K562 (cell line): ENCODE data around the gene ADNP2. TPM values are rescaled to one million over a fixed set of nuclear protein-coding genes. Genes with fewer than 3 reads are reported as not detected.

Experiments used
- ATAC-seq: fragments of 200-7000 bp; cut with Tn5 transposase; 3 replicates; pipeline ENCODE4 v1.9.1; 2020; ENCODE audit warnings: moderate library complexity
- BruUV-seq: library from RNA; stranded (reverse); fragments of 400-500 nt; replicated peaks from 2 replicates; lab custom pipeline; 2021; lab: Mats Ljungman, UMichigan
- CTCF ChIA-PET: fragments of 300-600 bp; formaldehyde crosslinking; extraction: SDS; loops from one replicate; lab custom pipeline; 2021; ENCODE audit warnings: low intra/inter-chr PET ratio; lab: Yijun Ruan, JAX
- POLR2A ChIA-PET: fragments of 300-600, 350-650 bp; sonication (Branson Sonifier 250); formaldehyde crosslinking; extraction: SDS; loops from one replicate; lab custom pipeline; 2021; ENCODE audit warnings: antibody characterized with exemption, inconsistent platforms; lab: Yijun Ruan, JAX
- DNase-seq, 4 experiments: peaks; one replicate each; pipeline versions ENCODE4 v3.0.0 to v3.0.0-alpha.2; 2011 to 2018; ENCODE audit warnings: low spot score in 3 of 4, mixed read lengths in 3 of 4; ENCODE audit errors: extremely low read depth in 1 of 4
- FAIRE-seq: peaks from 2 replicates; lab custom pipeline; 2011; peaks lifted over from hg19 to GRCh38; lab: Jason Lieb, UNC
- H2AFZ ChIP-seq: 2 replicates; pipeline ENCODE4 v1.6.0; 2011; ENCODE audit warnings: low read depth, low read length, control low read depth, inconsistent platforms
- H3K27ac ChIP-seq: fragments of 200-600 bp; 3 replicates; pipeline ENCODE4 v1.8.0; 2011; ENCODE audit warnings: low read depth, mild to moderate bottlenecking, control low read depth, inconsistent platforms, low read length, moderate library complexity, mixed read lengths; ENCODE audit errors: extremely low read depth
- H3K27me3 ChIP-seq, 2 experiments: fragments of 300-600 bp in 1 of 2; 2 replicates in 1 of 2; 3 replicates in 1 of 2; pipeline versions ENCODE4 v1.6.0 to v1.8.0; 2011; ENCODE audit warnings: inconsistent platforms in 2 of 2, low read length in 2 of 2, mild to moderate bottlenecking in 1 of 2, mixed read lengths in 1 of 2, moderate library complexity in 1 of 2; ENCODE audit not compliant: control insufficient read depth in 2 of 2, insufficient read depth in 2 of 2
- H3K36me3 ChIP-seq: fragments of 300-600 bp; 3 replicates; pipeline ENCODE4 v1.8.0; 2011; ENCODE audit warnings: mild to moderate bottlenecking, low read length, inconsistent platforms; ENCODE audit not compliant: control insufficient read depth, insufficient read depth
- H3K4me1 ChIP-seq, 2 experiments: fragments of 200-600 bp in 1 of 2; replicated peaks in 1 of 2; 2 replicates in 1 of 2; 3 replicates in 1 of 2; pipeline versions ENCODE4 v1.5.1 to v1.8.0; 2011; ENCODE audit warnings: inconsistent platforms in 2 of 2, low read length in 2 of 2, mild to moderate bottlenecking in 1 of 2, mixed read lengths in 1 of 2, moderate library complexity in 1 of 2; ENCODE audit not compliant: control insufficient read depth in 2 of 2, insufficient read depth in 2 of 2
- H3K4me2 ChIP-seq: 2 replicates; pipeline ENCODE4 v1.6.1; 2011; ENCODE audit warnings: low read length, control low read depth, inconsistent platforms, mixed read lengths; ENCODE audit not compliant: insufficient read depth
- H3K4me3 ChIP-seq: fragments of 200-600 bp; sonication (generic), shearing (Covaris generic); 2 replicates; pipeline ENCODE4 v1.5.1; 2016; ENCODE audit warnings: control low read depth, inconsistent platforms
- H3K79me2 ChIP-seq: fragments of 200-600 bp; 3 replicates; pipeline ENCODE4 v1.8.0; 2011; ENCODE audit warnings: low read length, inconsistent platforms; ENCODE audit not compliant: control insufficient read depth, insufficient read depth
- H3K9ac ChIP-seq, 2 experiments: 2 replicates each; pipeline versions ENCODE4 v1.6.0 to v1.6.1; 2011; ENCODE audit warnings: low read depth in 2 of 2, low read length in 2 of 2, control low read depth in 1 of 2, inconsistent platforms in 1 of 2, mild to moderate bottlenecking in 1 of 2, mixed read lengths in 1 of 2; ENCODE audit not compliant: insufficient read depth in 1 of 2
- H3K9me1 ChIP-seq: one replicate; pipeline ENCODE4 v1.6.0; 2011; ENCODE audit warnings: inconsistent platforms, mild to moderate bottlenecking, low read length, moderate library complexity; ENCODE audit not compliant: control insufficient read depth, insufficient read depth
- H3K9me3 ChIP-seq: replicated peaks from 2 replicates; pipeline ENCODE4 v1.5.1; 2011; ENCODE audit warnings: low read depth, low read length, inconsistent platforms; ENCODE audit not compliant: control insufficient read depth, insufficient read depth
- H4K20me1 ChIP-seq: replicated peaks from 2 replicates; pipeline ENCODE4 v1.6.1; 2011; ENCODE audit warnings: low read length, inconsistent platforms, mixed read lengths; ENCODE audit not compliant: control insufficient read depth, insufficient read depth
- IFI16 ChIP-seq: fragments of 250-450 bp; sonication (Bioruptor Pico); IDR thresholded peaks from 2 replicates; pipeline ENCODE4 v2.1.2; 2022; ENCODE audit warnings: mild to moderate bottlenecking, inconsistent platforms
- MTA3 ChIP-seq: fragments of 450-650 bp; formaldehyde crosslinking; IDR thresholded peaks from 2 replicates; pipeline ENCODE4 v1.6.1; 2017; ENCODE audit warnings: mild to moderate bottlenecking, borderline replicate concordance
- POLR2H ChIP-seq: IDR thresholded peaks from 2 replicates; pipeline ENCODE4 v1.6.1; 2016; ENCODE audit warnings: missing genetic modification characterization, low read depth, mild to moderate bottlenecking, control low read depth, missing compliant biosample characterization, moderate library complexity
- RBM34 ChIP-seq: fragments of 200-400 bp; formaldehyde crosslinking; IDR thresholded peaks from 2 replicates; pipeline ENCODE4 v1.6.1; 2018; ENCODE audit warnings: low read length, borderline replicate concordance; ENCODE audit not compliant: insufficient read depth
- SIX5 ChIP-seq, 2 experiments: IDR thresholded peaks; 2 replicates each; pipeline ENCODE4 v1.6.1; 2011; ENCODE audit warnings: low read length in 2 of 2, borderline replicate concordance in 1 of 2, low read depth in 1 of 2, mild to moderate bottlenecking in 1 of 2, moderate library complexity in 1 of 2; ENCODE audit not compliant: insufficient read depth in 1 of 2
- SLC30A9 ChIP-seq: fragments of 250-450 bp; sonication (Bioruptor Pico); IDR thresholded peaks from 2 replicates; pipeline ENCODE4 v1.8.0; 2022; ENCODE audit warnings: mild to moderate bottlenecking, moderate library complexity
- SNIP1 ChIP-seq: fragments of 450-650 bp; IDR thresholded peaks from 2 replicates; pipeline ENCODE4 v1.7.1; 2017; ENCODE audit warnings: low read depth, mild to moderate bottlenecking
- YBX1 ChIP-seq: fragments of 450-650 bp; IDR thresholded peaks from 2 replicates; pipeline ENCODE4 v1.7.1; 2016; ENCODE audit warnings: mild to moderate bottlenecking
- WGBS: fragments of 100-300 bp; shearing (Covaris generic); methylation state at CpG from one replicate; pipeline ENCODE4 v1.1.6; 2016; ENCODE audit warnings: low coverage, mixed read lengths; ENCODE audit not compliant: insufficient coverage; ENCODE audit errors: missing lambda C conversion rate; 5-methylcytosine and 5-hydroxymethylcytosine counted together
- in situ Hi-C: fragments of 300-500 bp; cut with MboI; formaldehyde crosslinking; loops from 4 replicates; pipeline ENCODE4 v1.15.0; 2018; ENCODE audit warnings: inconsistent platforms, mixed read lengths
- intact Hi-C: fragments of 100-400 bp; cut with micrococcal nuclease; formaldehyde crosslinking; loops from 2 replicates; pipeline ENCODE4 v1.14.2; 2022
- polyA plus RNA-seq, 8 experiments: library from polyadenylated mRNA; depleted of rRNA in 4 of 8; stranded (reverse) in 5 of 8; unstranded in 3 of 8; fragments of >200 nt; fragmentation: Nextera tagmentation in 2 of 8; fragmentation: Illumina TruSeq in 1 of 8; extraction: Ambion mirVana in 2 of 8; extraction: Trizol in 1 of 8; gene quantifications; 2 replicates each; pipeline versions ENCODE4 v1.2.1 to v1.2.3, GENCODE V29; 2011 to 2014; ENCODE audit warnings: inconsistent platforms in 1 of 8, missing spikeins in 1 of 8
- total RNA-seq, 7 experiments: library from RNA; depleted of rRNA in 6 of 7; stranded (reverse); fragments of >200 nt in 6 of 7; fragmentation: Illumina TruSeq in 2 of 7; extraction: Trizol in 2 of 7; gene quantifications; 2 replicates each; pipeline versions ENCODE4 v1.2.1 to v1.2.3, GENCODE V29; 2011 to 2021; ENCODE audit warnings: low replicate concordance in 1 of 7
- TF ChIP-seq, protein P1 (sequence below): fragments of 150-350 bp; conservative IDR thresholded peaks from 2 replicates; pipeline ENCODE4 v1.6.1; 2014; ENCODE audit warnings: low read length
- TF ChIP-seq, protein P2 (sequence below): fragments of 450-650 bp; formaldehyde crosslinking; IDR thresholded peaks from 2 replicates; pipeline ENCODE4 v1.4.0; 2022; ENCODE audit warnings: missing genetic modification characterization
- TF ChIP-seq, protein P3 (sequence below): IDR thresholded peaks from 2 replicates; pipeline ENCODE4 v1.6.1; 2014; ENCODE audit warnings: antibody characterized with exemption

ADNP2 gene
- total and polyA plus RNA-seq, 9 of the 15 experiments (the other 6 are each of a cell fraction or from before 2014, with no cell fraction given) = 5.8 to 24.3 (median 16.0) TPM

DNA sequence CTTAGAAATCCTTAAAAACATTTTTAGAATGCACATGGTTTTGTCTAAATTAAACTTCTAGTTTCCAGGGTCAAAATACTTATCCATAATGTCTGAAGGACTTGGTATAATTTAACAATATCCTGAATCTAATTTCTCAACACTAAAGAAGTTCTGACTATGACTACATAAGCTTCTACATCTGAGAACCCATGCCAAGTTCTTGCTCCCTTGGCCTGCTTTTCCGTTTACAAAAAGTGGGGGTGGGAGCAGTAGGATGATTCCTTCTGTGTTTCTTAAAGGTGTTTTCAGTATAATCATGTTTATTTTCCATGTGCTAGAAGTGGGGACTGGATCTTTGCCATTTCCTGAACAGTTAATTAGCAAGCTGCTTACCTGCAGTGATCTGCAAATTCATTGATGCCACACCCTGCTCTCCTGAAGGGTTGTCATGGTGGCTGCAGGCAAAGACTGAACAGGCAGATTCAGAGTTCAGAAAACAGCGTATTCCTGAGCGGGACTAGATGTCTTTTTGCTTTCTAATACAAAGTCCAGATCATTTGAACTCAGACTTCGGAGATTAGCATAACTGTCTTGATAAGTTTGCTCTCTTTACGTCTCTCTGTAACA lies 36.2 kb downstream of the ADNP2 start:
- WGBS = 92% methylated on average over 5 of the region's 5 CpGs
- in situ Hi-C loops = no loop called here

More for the DNA sequence above, 36.2 kb downstream of the ADNP2 start:
- Histone ChIP-seq H3K9ac (no peak overlapping the region), H3K27me3 (no peaks in the 10 kb centered on the region), H3K9me1 (peaks cover 2% of the 10 kb centered on the region), H3K4me1 (peaks cover 0 to 3% of the 10 kb centered on the region in 2 experiments; a peak in 1 of 5 replicates), H2AFZ (no peak overlapping the region), H3K4me2 (no peak overlapping the region), H3K9me3 (no peaks in the 10 kb centered on the region), H3K79me2 (no peaks in the 10 kb centered on the region), H3K4me3 (no peak overlapping the region), H3K36me3 (peaks cover 10% of the 10 kb centered on the region; the same call in 2 of the 3 replicates), H3K27ac (no peak overlapping the region), H4K20me1 (no peaks in the 10 kb centered on the region)
- TF ChIP-seq, protein P1, sequence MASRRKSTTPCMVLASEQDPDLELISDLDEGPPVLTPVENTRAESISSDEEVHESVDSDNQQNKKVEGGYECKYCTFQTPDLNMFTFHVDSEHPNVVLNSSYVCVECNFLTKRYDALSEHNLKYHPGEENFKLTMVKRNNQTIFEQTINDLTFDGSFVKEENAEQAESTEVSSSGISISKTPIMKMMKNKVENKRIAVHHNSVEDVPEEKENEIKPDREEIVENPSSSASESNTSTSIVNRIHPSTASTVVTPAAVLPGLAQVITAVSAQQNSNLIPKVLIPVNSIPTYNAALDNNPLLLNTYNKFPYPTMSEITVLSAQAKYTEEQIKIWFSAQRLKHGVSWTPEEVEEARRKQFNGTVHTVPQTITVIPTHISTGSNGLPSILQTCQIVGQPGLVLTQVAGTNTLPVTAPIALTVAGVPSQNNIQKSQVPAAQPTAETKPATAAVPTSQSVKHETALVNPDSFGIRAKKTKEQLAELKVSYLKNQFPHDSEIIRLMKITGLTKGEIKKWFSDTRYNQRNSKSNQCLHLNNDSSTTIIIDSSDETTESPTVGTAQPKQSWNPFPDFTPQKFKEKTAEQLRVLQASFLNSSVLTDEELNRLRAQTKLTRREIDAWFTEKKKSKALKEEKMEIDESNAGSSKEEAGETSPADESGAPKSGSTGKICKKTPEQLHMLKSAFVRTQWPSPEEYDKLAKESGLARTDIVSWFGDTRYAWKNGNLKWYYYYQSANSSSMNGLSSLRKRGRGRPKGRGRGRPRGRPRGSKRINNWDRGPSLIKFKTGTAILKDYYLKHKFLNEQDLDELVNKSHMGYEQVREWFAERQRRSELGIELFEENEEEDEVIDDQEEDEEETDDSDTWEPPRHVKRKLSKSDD = no peak
- TF ChIP-seq, protein P2, sequence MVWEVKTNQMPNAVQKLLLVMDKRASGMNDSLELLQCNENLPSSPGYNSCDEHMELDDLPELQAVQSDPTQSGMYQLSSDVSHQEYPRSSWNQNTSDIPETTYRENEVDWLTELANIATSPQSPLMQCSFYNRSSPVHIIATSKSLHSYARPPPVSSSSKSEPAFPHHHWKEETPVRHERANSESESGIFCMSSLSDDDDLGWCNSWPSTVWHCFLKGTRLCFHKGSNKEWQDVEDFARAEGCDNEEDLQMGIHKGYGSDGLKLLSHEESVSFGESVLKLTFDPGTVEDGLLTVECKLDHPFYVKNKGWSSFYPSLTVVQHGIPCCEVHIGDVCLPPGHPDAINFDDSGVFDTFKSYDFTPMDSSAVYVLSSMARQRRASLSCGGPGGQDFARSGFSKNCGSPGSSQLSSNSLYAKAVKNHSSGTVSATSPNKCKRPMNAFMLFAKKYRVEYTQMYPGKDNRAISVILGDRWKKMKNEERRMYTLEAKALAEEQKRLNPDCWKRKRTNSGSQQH (CRISPR knock-in tag) = no peak
- TF ChIP-seq RBM34 (no peak), MTA3 (no peak), IFI16 (CRISPR knock-in tag) (no peak), POLR2H (tag) (no peak), SNIP1 (no peak), YBX1 (no peak), SIX5 (IDR thresholded peaks at IDR 0.05; ENCODE audit: borderline replicate concordance in 1 of 2, insufficient read depth in 1 of 2, low read depth in 1 of 2, low read length in 2 of 2) (no peak), SLC30A9 (CRISPR knock-in tag) (no peak)
- TF ChIP-seq, protein P3, sequence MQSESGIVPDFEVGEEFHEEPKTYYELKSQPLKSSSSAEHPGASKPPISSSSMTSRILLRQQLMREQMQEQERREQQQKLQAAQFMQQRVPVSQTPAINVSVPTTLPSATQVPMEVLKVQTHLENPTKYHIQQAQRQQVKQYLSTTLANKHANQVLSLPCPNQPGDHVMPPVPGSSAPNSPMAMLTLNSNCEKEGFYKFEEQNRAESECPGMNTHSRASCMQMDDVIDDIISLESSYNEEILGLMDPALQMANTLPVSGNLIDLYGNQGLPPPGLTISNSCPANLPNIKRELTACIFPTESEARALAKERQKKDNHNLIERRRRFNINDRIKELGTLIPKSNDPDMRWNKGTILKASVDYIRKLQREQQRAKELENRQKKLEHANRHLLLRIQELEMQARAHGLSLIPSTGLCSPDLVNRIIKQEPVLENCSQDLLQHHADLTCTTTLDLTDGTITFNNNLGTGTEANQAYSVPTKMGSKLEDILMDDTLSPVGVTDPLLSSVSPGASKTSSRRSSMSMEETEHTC = no peak
- POLR2A ChIA-PET = no interaction called here
- CTCF ChIA-PET = no interaction called here
- ATAC-seq (no peak), FAIRE-seq (no peak), DNase-seq (no peak)
- intact Hi-C loops = no loop called here
- BruUV-seq = TSS peak; percentile 21
